Heart right ventricle (tissue), 16 donors: Measurements from ENCODE around the gene PFKFB2. TPM values are rescaled to one million over a fixed set of nuclear protein-coding genes. Genes with fewer than 3 reads are reported as not detected.

ENCODE experiments used
- ATAC-seq, 8 donors: fragments of 200-7000 bp; cut with Tn5 transposase; one replicate each; pipeline ENCODE4 v1.9.1; 2020; ENCODE audit warnings: mild to moderate bottlenecking in 8 of 8, moderate library complexity in 8 of 8, moderate number of reproducible peaks in 1 of 8
- DNase-seq, 2 donors: peaks; one replicate each; pipeline ENCODE4 v3.0.0-alpha.2; 2020
- H3K27ac ChIP-seq, 10 donors: fragments of 200-600 bp; sonication (generic) in 2 of 10; one replicate each; pipeline versions ENCODE4 v1.5.0 to v1.8.0; 2020 to 2022; ENCODE audit warnings: mild to moderate bottlenecking in 3 of 10
- H3K27me3 ChIP-seq, 7 donors: fragments of 200-600 bp; one replicate each; pipeline ENCODE4 v1.8.0; 2021 to 2022; ENCODE audit warnings: mild to moderate bottlenecking in 2 of 7
- H3K36me3 ChIP-seq, 9 donors: fragments of 200-600 bp; sonication (generic) in 1 of 9; one replicate each; pipeline versions ENCODE4 v1.5.0 to v1.8.0; 2020 to 2022; ENCODE audit warnings: mild to moderate bottlenecking in 2 of 9
- H3K4me1 ChIP-seq, 9 donors: fragments of 200-600 bp; sonication (generic) in 1 of 9; one replicate each; pipeline versions ENCODE4 v1.5.0 to v1.8.0; 2020 to 2022; ENCODE audit warnings: mild to moderate bottlenecking in 4 of 9
- H3K4me3 ChIP-seq, 10 donors: fragments of 200-600 bp; sonication (generic) in 2 of 10; one replicate each; pipeline versions ENCODE4 v1.5.0 to v1.8.0; 2020 to 2022; ENCODE audit warnings: mild to moderate bottlenecking in 7 of 10, moderate library complexity in 2 of 10
- H3K9me3 ChIP-seq, 11 donors: fragments of 200-600 bp in 10 of 11; sonication (generic) in 2 of 11; one replicate each; pipeline versions ENCODE4 v1.5.0 to v1.8.0; 2013 to 2022; ENCODE audit warnings: mild to moderate bottlenecking in 2 of 11, control low read depth in 1 of 11, moderate library complexity in 1 of 11
- CTCF ChIP-seq, 9 donors: fragments of 200-600 bp; sonication (generic) in 2 of 9; IDR thresholded peaks; one replicate each; pipeline versions ENCODE4 v1.5.0 to v1.8.0; 2021 to 2022; ENCODE audit warnings: antibody characterized with exemption in 9 of 9, mild to moderate bottlenecking in 5 of 9, moderate library complexity in 1 of 9
- WGBS, 2 donors: extraction: QIAGEN DNeasy Blood & Tissue Kit; methylation state at CpG; one replicate each; pipeline ENCODE4 v1.1.7; 2013; ENCODE audit warnings: inconsistent platforms in 1 of 2; 5-methylcytosine and 5-hydroxymethylcytosine counted together
- intact Hi-C, 10 donors: fragments of 100-400 bp; cut with DNase I; formaldehyde crosslinking; loops; one replicate each; pipeline versions ENCODE4 v1.11.1 to v1.14.2; 2022
- polyA plus RNA-seq, 2 donors: library from polyadenylated mRNA; stranded (reverse); fragments of 200-250 nt; gene quantifications; one replicate each; pipeline ENCODE4 v1.2.3, GENCODE V29; 2013
- total RNA-seq, 10 donors: library from RNA; stranded (reverse); fragmentation: NEBNext Ultra II Directional in 3 of 10; extraction: Animal tissue kit (Norgen Biotek cat#: 25700) in 3 of 10; gene quantifications; one replicate each; pipeline versions ENCODE4 v1.2.1 to v1.2.4, GENCODE V29; 2021 to 2023
- donor health status: Arrhythmogenic right ventricular cardiomyopathy.
- donor health status: ischemic (EF 13 %, LVEDD 7.1; RV severe dilation, severe dysfunction).
- donor health status: healthy with polysubstance abuse.
- donor health status: DM: no; HTN: yes; CAD: no.
- donor health status: DM: no; HTN: no; CAD: no.
- donor health status: ischemic (EF 25% LVEDD 6.9; RV normal size, moderate dysfunction).
- donor health status: ischemic (EF 25% LVEDD 5.7; RV mildly dilated, moderate dysfunction).
- donor health status: healthy.
- donor health status: DM: yes; HTN: yes; CAD: no.
- donor health status: Ischemic cardiomyopathy.
- donor health status: ischemic (EF 35%, LVEDD 5.7; RV mildly dilated, moderate dysfunction).
- donor health status: nonischemic (EF 11% LVEDD 7.7; RV severe dilation, severe dysfunction).
- donor health status: DM: yes; HTN: yes; CAD: no.
- donor health status: PGD.
- donor health status: ischemic (EF 29% LVEDD 5.4; RV normal size, mild dysfunction).
- donor health status: nonischemic (EF 23%, LVEDD 6.1; RV moderate dilation, normal function).

The PFKFB2 gene
- total and polyA plus RNA-seq, 12 donors, result 5.2 to 161 (median 69.2) TPM

- DNase-seq, result no peak
- peak overlapping the region in 2 of 10 donors; percentile 5 to 10 for H3K4me3 ChIP-seq
- no peak for TF ChIP-seq CTCF (IDR thresholded peaks at IDR 0.05)
- H3K36me3 ChIP-seq, result peaks cover 0 to 52% (median 9%) of the 10 kb centered on the region in 9 donors
- intact Hi-C loops, result no loop called here
- no peak for ATAC-seq
- H3K9me3 ChIP-seq, result no peaks in the 10 kb centered on the region
- H3K27me3 ChIP-seq, result no peaks in the 10 kb centered on the region
- H3K4me1 ChIP-seq, result peaks cover 8 to 77% (median 60%) of the 10 kb centered on the region in 9 donors
- no peak overlapping the region for H3K27ac ChIP-seq
- WGBS, 2 donors, result 81 to 90% methylated on average over 1 of the region's 1 CpG
Observed at GRCh38 chr1:207047505-207047904, 5.6 kb upstream of the PFKFB2 start.

GRCh38 chr1:207048041-207048440 is 5.0 kb upstream of the PFKFB2 start:
- DNase-seq (no peak), ATAC-seq (no peak)
- H3K27ac ChIP-seq, result no peak overlapping the region
- no peaks in the 10 kb centered on the region for H3K9me3 ChIP-seq
- no peaks in the 10 kb centered on the region for H3K27me3 ChIP-seq
- 70 to 74% methylated on average over 6 of the region's 6 CpGs for WGBS, 2 donors
- H3K4me3 ChIP-seq, result peak overlapping the region in 1 of 10 donors; percentile 10
- intact Hi-C loops, result no loop called here
- H3K36me3 ChIP-seq, result peaks cover 0 to 52% (median 9%) of the 10 kb centered on the region in 9 donors
- H3K4me1 ChIP-seq, result peaks cover 8 to 79% (median 61%) of the 10 kb centered on the region in 9 donors
- TF ChIP-seq CTCF (IDR thresholded peaks at IDR 0.05), result no peak

- ATAC-seq (no peak), DNase-seq (no peak)
- peaks cover 8 to 78% (median 69%) of the 10 kb centered on the region in 9 donors for H3K4me1 ChIP-seq
- peaks cover 0 to 52% (median 9%) of the 10 kb centered on the region in 9 donors for H3K36me3 ChIP-seq
- H3K27me3 ChIP-seq, result no peaks in the 10 kb centered on the region
- intact Hi-C loops, result no loop called here
- no peak for TF ChIP-seq CTCF (IDR thresholded peaks at IDR 0.05)
- no peak overlapping the region for H3K4me3 ChIP-seq
- peak overlapping the region in 1 of 10 donors; percentile 93 for H3K27ac ChIP-seq
- WGBS, 2 donors, result 86 to 89% methylated on average over 4 of the region's 4 CpGs
- no peaks in the 10 kb centered on the region for H3K9me3 ChIP-seq
Observed at GRCh38 chr1:207049054-207049453, 4.0 kb upstream of the PFKFB2 start.

- H3K9me3 ChIP-seq, result no peaks in the 10 kb centered on the region
- 50 to 51% methylated on average over 8 of the region's 8 CpGs for WGBS, 2 donors
- H3K4me1 ChIP-seq, result peaks cover 8 to 80% (median 70%) of the 10 kb centered on the region in 9 donors
- H3K4me3 ChIP-seq, result peak overlapping the region in 8 of 10 donors; percentile 83 to 95 (median 93)
- peaks cover 0 to 51% (median 9%) of the 10 kb centered on the region in 9 donors for H3K36me3 ChIP-seq
- H3K27me3 ChIP-seq, result no peaks in the 10 kb centered on the region
- ATAC-seq (no peak), DNase-seq (no peak)
- peak overlapping the region in 5 of 10 donors; percentile 10 to 94 (median 92) for H3K27ac ChIP-seq
- TF ChIP-seq CTCF (IDR thresholded peaks at IDR 0.05), result no peak
- intact Hi-C loops, result no loop called here
Observed at GRCh38 chr1:207049514-207049913, 3.6 kb upstream of the PFKFB2 start.
